GM19351 (cell line): ENCODE measurements around the gene TTC34.

Experiments used
- ATAC-seq: cut with Tn5 transposase; IDR thresholded peaks from one replicate; pipeline ENCODE4 v1.9.1; 2021; ENCODE audit warnings: mild to moderate bottlenecking, moderate library complexity; ENCODE audit not compliant: unreplicated experiment

TTC34 gene

DNA sequence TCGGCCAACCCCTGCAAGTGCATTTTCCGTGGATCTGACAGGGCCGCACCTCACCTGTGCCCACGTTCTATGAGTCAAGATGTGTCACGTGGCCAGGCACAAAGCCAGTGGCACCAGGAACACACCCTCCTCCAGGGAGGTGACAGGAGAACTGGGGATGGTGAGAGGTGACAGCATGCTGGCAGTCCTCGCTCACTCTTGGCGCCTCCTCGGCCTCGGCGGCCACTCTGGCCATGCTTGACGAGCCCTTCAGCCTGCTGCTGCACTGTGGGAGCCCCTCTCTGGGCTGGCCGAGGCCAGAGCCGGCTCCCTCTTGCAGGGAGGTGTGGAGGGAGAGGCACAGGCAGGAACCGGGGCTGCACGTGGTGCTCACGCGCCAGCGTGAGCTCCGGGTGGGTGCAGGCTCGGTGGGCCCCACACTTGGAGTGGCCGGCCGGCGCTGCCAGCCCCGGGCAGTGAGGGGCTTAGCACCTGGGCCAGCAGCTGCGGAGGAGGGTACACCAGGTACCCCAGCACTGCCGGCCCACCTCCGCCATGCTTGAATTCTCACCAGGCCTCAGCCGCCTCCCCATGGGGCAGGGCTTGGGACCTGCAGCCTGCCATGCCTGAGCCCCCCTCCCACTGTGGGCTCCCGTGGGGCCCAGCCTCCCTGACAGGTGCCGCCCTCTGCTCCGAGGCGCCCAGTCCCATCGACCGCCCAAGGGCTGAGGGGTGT, 11.6 kb upstream of the TTC34 start:
- no peak for ATAC-seq

GRCh38 chr1:2812136-2812535, 10.6 kb upstream of the TTC34 start:
- no peak for ATAC-seq

GRCh38 chr1:2811533-2811918, 10.0 kb upstream of the TTC34 start:
- no peak for ATAC-seq

DNA sequence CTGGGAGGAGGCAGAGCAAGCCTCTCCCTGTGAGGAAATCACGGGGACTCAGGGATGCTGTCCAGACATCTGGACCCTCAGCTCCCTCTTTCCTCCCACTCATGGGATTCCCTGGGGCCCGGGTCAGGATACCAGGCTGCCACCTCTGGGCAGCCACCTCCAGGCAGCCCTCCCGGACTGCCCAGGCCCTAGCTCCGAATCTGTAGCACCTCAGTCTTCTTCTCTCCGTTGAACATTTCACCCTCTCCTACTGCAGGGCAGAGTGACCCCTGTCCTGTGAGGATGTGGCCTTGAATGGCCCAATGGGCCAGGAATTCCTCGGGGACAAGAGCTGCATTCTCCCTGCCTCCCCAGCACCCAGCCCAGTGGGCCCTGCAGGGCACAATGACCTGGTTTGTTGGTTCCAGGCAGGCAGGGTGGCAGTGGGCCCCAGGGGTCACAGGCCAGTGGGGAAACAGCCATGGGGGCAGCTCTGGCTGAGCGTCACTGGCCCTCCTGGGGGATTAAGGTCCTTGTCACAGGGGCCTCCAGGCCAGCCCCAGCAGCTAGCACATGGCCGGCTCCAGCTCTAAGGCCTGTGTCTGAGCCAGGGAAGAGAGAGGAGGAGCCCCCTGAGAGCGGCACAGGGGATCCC, 9.5 kb upstream of the TTC34 start:
- no peak for ATAC-seq

GRCh38 chr1:2810281-2810680, 8.8 kb upstream of the TTC34 start:
- ATAC-seq: no peak

DNA sequence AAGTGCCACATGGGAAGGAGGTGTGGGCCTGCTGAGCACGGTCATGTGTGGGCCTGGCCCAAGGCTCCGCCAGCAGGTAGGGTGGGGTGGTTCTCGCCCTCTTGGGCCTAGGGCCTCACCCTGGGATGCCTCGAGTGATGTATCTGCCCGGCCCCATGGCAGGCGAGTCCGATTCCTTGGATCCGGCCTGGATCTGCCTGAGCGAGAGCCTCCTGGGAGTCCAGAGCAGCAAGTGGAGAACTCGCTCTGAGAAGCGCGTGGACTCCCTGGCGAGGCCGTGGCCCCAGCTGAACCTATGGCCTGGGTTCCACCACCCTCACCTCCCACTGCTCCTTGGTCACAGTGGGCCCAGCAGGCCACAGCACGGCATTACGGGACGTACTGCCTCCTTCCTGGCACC, 8.2 kb upstream of the TTC34 start:
- ATAC-seq: no peak

- no peak for ATAC-seq
Measured at GRCh38 chr1:2808831-2809605, 7.5 kb upstream of the TTC34 start.

DNA sequence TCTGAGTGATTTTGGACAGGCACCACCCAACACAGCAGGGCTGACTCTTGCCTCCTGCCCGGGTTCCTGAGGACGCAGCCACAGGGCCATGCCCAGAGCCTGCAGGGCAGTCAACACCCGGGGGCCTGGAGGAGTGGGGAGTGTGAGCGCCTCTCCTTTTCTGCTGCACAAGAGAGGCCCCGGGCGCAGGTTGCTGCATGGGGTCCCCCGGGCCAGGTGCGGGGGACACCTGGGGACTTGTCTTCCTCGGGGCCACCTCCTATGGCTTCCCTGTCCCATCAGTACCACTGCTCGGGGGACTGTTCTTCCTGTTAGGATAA, 6.9 kb upstream of the TTC34 start:
- ATAC-seq: no peak

DNA sequence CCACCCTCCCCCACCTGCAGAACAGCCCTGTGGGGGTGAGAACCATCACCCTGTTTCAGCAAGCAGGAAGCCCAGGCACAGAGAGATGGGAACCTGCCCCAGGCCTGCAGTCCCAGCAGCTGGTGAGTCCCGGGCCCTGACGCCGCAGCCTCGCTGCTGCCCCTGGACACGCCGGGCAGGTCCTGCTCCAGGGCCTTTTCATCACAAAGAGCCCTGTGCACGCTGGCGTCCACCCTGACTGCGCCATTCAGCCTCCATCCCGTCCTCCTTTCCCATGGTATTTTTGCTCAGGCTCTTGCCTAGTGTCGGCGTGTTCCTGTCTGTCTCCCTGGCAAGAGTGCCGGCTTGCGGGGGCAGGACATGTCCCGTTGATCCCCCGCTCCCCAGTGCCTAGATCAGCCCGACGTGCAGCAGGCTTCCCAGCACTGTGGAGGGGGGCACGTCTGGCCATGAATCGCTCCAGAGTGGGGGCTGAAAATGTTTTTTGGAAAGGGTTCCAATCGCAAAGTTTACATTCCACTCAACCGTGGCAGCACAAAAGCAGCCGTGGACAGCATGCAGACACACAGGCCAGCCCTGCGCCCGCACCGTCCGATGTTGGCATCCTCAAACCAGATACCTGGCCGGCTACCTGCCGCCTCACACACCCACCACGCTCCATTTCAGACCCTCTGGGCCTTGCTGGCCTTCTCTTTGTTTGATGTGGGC, 6.3 kb upstream of the TTC34 start:
- no peak for ATAC-seq

DNA sequence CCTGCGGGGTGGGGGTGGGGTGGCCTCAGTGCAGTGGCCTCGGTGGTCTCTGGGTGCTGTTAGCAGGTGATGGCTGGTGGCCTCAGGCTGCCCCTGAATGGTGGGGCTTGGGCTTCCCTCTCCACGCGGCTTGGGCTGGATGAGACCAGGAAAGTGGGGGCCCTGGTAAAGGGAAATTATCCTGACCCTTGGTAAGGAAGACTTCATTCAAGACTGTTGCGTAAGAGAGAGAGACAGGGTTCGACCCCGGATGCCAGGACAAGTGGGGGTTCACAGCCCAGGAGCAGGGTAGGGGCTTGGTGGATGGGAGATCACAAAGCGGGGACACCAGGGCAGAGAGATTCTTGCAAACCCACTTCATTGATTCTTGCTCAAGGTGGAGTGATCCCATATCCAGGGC, 5.5 kb upstream of the TTC34 start:
- ATAC-seq: no peak

GRCh38 chr1:2806591-2806990, 5.1 kb upstream of the TTC34 start:
- no peak for ATAC-seq

GRCh38 chr1:2805801-2806430, 4.4 kb upstream of the TTC34 start:
- ATAC-seq: no peak

- ATAC-seq: no peak
Measured at GRCh38 chr1:2804628-2805351, 3.3 kb upstream of the TTC34 start.

- no peak for ATAC-seq
Measured at GRCh38 chr1:2803931-2804627, 2.6 kb upstream of the TTC34 start.

DNA sequence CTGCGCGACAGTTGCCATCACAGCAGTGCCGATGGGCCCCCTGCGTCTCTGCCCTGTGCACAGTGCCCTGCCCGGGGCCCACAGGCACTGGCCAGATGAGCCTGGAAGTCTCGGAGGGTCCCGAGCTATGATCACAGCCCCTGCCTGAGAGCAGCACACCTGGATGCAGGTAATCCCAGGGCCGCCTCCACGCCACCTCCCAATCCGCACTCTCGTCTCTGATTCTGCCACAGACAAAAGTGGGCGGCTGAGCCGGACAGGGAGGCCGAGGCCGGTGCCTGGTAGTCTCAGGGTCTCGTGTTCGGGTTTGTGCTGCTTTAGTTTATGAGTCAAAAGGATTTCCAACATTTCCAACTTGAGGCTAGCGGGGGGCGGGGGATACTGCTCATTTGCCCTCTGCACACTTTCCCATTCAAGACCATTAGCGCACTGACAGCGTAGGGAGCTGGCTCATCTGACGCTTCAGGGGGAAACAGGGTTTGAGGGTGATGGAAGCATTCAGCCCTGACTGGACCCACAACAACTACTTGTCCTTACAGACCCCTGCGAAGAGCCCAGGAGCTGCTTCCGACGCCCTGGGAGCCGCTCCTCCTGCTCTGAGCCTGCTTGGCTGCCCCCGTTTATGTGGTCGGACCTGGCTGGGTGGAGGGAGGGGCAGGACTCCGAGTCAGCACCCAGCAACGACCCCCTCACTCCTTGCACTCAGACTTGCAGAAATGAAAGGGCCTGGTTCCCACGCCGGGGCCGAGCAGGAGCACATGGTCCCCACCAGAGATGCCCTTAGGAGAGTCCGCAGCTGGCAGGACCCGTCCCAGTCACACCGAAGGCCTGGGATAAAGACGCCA, 1.8 kb upstream of the TTC34 start:
- ATAC-seq: no peak

DNA sequence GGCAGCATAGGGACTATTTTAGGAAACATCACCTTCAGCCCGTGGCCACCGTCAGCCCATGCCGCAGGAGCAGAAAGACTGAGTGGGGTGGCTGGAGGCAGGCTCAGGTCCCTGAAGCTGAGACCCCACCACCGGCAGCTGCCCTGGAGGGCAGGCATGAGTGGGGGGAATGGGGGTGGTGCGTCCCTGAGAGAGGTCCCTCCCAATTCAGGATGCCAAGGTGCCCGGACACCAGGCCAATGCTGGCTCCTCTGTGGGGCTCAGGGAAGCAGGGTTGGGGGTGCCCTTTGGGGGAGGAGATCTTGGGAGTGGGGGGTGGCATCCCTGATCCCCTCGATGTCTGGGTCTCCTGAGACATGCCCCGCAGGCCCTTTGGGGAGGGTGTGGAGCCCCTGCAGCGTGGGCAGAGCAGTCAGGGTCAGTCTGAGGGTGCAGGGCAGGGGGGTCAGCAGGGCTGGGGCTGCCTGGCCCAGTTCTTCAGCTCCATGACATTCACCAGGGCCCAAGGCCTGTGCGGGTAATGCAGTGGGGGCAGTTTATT, 998 bp upstream of the TTC34 start:
- ATAC-seq: no peak

- ATAC-seq: no peak
Measured at GRCh38 chr1:2801046-2801445, 447 bp downstream of the TTC34 start.

DNA sequence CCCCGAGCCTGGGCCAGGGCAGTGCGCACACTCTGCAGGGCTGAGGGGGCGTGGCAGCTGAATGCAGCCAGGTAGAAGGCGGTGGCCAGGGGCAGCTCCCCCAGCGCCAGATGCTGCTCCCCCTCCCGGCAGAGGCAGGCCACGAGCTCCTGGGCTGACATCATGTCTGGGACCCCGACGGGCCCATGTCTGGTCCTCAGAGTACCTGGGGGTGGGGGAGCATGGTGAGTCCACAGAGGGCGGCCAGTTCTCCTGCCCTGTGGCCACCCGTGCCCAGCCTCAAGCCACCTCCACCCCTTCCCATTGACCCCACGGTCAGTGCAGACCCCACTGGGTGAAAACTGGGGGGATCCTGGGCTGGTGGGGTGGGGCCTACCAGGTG, 838 bp downstream of the TTC34 start:
- ATAC-seq: no peak
